Subcutaneous adipose tissue (tissue), 4 donors: ENCODE data around the gene RNF111. TPM values are rescaled to one million over a fixed set of nuclear protein-coding genes. Genes with fewer than 3 reads are reported as not detected.

Experiments
- total RNA-seq, 4 donors: library from RNA; depleted of rRNA; stranded (reverse); fragments of >200 nt; gene quantifications; one replicate each; pipeline ENCODE4 v1.1.0, GENCODE V29; 2016
- TF ChIP-seq, protein P1 (sequence below): fragments of 450-650 bp; IDR thresholded peaks from one replicate; pipeline ENCODE4 v1.5.1; 2016; ENCODE audit warnings: low read depth, mild to moderate bottlenecking, control low read depth, antibody characterized with exemption, moderate library complexity

Gene RNF111
- total RNA-seq, 4 donors from 2014 or later = 24.2 to 35.7 (median 28.0) TPM

DNA sequence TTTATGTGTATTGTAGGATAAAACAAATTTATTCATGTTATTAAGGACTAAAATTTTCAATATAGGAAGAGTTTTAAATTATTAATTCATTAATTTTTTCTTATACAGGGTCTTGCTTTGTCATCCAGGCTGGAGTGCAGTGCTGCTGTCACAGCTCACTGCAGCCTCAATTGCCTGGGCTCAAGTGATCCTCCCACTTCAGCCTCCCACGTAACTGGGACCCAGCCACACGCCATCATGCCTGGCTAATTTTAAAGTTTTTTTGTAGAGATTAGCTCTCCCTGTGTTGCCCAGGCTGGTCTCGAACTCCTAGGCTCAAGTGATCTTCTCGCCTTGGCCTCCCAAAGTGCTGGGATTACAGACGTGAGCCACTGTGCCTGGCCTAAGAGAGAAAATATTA is 132.2 kb downstream of the RNF111 start:
- TF ChIP-seq, protein P1, sequence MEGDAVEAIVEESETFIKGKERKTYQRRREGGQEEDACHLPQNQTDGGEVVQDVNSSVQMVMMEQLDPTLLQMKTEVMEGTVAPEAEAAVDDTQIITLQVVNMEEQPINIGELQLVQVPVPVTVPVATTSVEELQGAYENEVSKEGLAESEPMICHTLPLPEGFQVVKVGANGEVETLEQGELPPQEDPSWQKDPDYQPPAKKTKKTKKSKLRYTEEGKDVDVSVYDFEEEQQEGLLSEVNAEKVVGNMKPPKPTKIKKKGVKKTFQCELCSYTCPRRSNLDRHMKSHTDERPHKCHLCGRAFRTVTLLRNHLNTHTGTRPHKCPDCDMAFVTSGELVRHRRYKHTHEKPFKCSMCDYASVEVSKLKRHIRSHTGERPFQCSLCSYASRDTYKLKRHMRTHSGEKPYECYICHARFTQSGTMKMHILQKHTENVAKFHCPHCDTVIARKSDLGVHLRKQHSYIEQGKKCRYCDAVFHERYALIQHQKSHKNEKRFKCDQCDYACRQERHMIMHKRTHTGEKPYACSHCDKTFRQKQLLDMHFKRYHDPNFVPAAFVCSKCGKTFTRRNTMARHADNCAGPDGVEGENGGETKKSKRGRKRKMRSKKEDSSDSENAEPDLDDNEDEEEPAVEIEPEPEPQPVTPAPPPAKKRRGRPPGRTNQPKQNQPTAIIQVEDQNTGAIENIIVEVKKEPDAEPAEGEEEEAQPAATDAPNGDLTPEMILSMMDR = no peak

- TF ChIP-seq, protein P1 = no peak
These were observed 133.5 kb downstream of the RNF111 start for GRCh38 chr15:59120937-59121336.

GRCh38 chr15:59124261-59124660 is 136.8 kb downstream of the RNF111 start:
- TF ChIP-seq, protein P1 = no peak

DNA sequence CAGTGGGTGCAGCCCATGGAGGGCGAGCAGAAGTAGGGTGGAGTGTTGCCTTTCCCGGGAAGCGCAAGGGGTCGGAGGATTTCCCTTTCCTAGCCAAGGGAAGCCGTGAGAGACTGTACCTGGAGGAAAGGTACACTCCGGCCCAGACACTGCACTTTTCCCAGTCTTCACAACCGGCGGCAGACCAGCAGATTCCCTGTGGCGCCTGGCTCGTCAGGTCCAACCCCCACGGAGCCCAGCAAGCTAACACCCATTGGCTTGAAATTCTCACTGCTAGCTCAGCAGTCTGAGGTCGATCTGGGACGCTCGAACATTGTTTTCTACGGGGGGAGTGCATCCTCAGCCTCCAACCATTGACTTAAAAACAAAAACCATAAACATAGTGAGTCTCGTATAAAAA is 144.0 kb downstream of the RNF111 start:
- TF ChIP-seq, protein P1 = no peak

DNA sequence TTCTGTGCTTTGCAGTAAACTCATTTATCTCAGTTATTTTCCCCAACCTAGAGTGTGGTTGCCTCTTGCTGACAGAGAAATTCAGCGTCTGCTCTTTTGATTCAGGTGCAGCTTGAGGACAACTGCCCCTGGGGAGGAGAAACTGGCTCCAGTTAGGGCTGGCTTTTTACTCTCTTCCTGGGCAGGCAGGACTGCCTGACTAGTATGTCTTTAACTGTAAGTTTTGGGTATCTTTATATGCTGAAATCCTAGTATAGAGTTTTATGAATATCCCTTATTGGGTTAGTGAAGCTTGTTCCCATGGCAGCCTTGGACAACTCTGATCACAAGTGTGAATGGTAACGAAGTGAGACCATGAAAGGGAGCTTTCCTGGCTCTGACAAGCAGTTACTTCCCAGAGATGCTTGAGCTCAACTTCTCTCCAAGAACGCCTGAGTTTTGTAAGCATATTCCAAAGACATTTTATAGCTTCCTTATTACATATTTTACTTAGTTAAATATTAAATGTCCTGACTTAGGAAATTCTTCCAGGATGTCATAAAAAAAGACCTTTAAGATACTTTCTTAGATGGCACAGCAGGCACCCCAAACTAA is 144.6 kb downstream of the RNF111 start:
- TF ChIP-seq, protein P1 = no peak

DNA sequence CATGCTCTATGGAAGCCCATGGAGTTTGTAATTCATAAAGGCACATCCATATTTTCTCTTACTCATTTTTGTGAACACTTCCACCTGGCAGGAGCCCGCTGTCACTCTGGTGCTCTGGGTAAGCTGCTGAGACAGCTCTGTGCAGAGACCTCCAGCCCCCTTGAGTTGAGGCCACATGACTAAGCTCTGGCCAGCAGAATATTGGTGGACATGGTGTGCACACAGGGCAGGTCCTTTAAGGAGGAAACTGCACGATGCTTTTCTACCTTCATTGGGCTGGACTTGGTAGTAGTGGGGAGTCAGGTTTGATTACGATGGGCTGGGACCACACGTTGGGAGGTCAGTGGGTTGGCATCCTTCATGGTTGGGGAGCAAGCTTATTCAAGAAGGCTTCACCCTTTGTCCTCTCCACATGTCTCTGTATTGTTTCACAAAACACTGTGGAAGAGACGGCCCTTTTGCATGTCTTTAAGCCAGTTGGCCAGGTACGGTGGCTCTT is 146.5 kb downstream of the RNF111 start:
- TF ChIP-seq, protein P1 = no peak

- TF ChIP-seq, protein P1 = no peak
These were observed 150.1 kb downstream of the RNF111 start for GRCh38 chr15:59137566-59137965.
